Bronchial epithelial cell (primary cell): ENCODE measurements around the gene C5AR1. TPM values are rescaled to one million over a fixed set of nuclear protein-coding genes. Genes with fewer than 3 reads are reported as not detected.
"Not testable (repeated sequence)": the region's sequence is repeated elsewhere in the genome, so short reads cannot be mapped to it uniquely, and the experiment has no call there.

Experiments used
- DNase-seq: peaks from one replicate; pipeline ENCODE4 v3.0.0-alpha.2; 2010; ENCODE audit warnings: low read depth
- FAIRE-seq: peaks from 2 replicates; lab custom pipeline; 2011; peaks lifted over from hg19 to GRCh38; lab: Jason Lieb, UNC
- H3K27me3 ChIP-seq: 2 replicates; pipeline ENCODE4 v1.5.1; 2011; ENCODE audit warnings: low read length; ENCODE audit not compliant: control insufficient read depth, insufficient read depth
- H3K36me3 ChIP-seq: 2 replicates; pipeline ENCODE4 v1.5.1; 2011; ENCODE audit warnings: low read length; ENCODE audit not compliant: control insufficient read depth, insufficient read depth
- H3K4me3 ChIP-seq: 2 replicates; pipeline ENCODE4 v1.5.1; 2011; ENCODE audit warnings: mild to moderate bottlenecking, low read depth, low read length, control low read depth
- total RNA-seq: library from RNA; depleted of rRNA; stranded (reverse); fragments of >200 nt; gene quantifications from 2 replicates; pipeline ENCODE4 v1.2.1, GENCODE V29; 2014
- TF ChIP-seq, protein P1 (sequence below): IDR thresholded peaks from 2 replicates; pipeline ENCODE4 v1.5.1; 2011; ENCODE audit warnings: mild to moderate bottlenecking, moderate library complexity, low read length, control low read depth, inconsistent platforms; ENCODE audit not compliant: insufficient read depth, severe bottlenecking

C5AR1 gene
- total RNA-seq, 1 donor from 2014 or later = under 0.01 TPM

DNA sequence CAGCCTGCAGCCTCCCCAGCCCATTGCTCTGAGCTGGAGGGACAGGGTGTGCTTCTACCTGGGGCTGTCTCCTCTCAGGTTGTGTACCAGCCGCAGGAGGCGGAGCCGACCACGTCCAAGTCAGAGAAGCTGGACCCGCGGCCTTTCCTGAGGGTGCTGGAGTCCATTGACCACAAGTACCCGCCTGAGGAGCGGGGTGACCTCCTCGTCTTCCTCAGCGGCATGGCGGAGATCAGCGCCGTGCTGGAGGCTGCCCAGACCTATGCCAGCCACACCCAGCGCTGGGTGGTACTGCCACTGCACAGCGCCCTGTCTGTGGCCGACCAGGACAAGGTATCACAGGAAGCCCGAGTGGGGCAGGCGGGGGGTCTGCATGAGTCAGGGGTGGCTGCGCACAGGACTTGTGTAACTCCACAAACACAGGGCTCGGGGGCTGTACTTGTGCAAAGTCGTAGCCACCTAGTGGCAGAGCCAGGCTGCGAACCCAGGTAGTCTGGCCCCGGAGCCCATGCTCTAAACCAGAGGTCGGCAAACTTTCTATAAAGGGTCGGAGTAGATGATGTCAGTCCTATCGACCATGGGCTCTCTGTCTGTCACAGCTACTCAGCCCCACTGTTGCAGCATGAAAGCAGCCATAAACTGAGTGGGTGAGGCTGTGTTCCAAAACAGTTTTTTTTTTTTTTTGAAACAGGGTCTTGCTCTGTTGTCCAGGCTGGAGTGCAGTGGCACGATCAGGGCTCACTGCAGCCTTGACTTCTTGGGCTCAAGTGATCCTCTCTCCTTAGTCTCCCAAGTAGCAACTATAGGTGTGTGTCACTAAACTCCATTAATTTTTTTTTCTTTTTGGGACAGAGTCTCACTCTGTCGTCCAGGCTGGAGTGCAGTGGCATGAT is 48.4 kb downstream of the C5AR1 start:
- no peak overlapping the region for H3K4me3 ChIP-seq
- DNase-seq (no peak), FAIRE-seq (no peak)
- TF ChIP-seq, protein P1, sequence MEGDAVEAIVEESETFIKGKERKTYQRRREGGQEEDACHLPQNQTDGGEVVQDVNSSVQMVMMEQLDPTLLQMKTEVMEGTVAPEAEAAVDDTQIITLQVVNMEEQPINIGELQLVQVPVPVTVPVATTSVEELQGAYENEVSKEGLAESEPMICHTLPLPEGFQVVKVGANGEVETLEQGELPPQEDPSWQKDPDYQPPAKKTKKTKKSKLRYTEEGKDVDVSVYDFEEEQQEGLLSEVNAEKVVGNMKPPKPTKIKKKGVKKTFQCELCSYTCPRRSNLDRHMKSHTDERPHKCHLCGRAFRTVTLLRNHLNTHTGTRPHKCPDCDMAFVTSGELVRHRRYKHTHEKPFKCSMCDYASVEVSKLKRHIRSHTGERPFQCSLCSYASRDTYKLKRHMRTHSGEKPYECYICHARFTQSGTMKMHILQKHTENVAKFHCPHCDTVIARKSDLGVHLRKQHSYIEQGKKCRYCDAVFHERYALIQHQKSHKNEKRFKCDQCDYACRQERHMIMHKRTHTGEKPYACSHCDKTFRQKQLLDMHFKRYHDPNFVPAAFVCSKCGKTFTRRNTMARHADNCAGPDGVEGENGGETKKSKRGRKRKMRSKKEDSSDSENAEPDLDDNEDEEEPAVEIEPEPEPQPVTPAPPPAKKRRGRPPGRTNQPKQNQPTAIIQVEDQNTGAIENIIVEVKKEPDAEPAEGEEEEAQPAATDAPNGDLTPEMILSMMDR = peak; percentile 11
- peaks cover 33% of the 10 kb centered on the region for H3K36me3 ChIP-seq
- H3K27me3 ChIP-seq = no peaks in the 10 kb centered on the region

DNA sequence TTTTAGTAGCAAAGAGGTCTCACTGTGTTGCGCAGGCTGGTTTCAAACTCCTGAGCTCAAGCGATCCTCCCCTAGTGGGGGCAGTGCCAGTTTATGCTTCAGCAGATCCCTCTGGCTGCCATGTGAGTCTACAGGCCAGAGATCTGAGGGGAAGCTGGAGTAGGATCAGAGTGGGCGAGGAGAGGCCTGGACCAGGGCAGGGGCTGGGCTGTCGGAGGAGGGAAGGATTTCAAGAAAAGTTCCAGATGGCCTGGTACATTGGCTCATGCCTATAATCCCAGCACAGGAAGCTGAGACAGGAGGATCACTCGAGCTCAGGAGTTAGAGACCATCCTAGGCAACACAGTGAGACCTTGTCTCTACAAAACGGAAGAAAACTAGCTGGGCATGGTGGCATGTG is 49.3 kb downstream of the C5AR1 start:
- DNase-seq (no peak), FAIRE-seq (no peak)
- H3K27me3 ChIP-seq = no peaks in the 10 kb centered on the region
- peaks cover 32% of the 10 kb centered on the region for H3K36me3 ChIP-seq
- no peak overlapping the region for H3K4me3 ChIP-seq
- TF ChIP-seq, protein P1 = no peak

DNA sequence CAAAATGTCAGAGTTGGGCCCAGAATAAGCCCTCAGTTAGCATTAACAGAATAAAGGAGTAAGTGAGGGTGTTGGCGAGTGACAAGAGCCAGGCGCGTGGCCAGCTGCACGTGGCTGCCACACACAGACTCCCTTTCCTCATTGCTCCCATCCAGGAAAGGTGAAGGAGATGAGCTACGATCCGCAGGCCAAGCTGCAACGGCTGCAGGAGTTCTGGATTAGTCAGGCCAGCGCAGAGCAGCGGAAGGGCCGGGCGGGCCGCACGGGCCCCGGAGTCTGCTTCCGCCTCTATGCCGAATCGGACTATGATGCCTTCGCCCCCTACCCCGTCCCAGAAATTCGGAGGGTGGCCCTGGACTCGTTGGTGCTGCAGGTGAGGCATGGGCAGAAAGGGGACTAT is 52.7 kb downstream of the C5AR1 start:
- DNase-seq (no peak), FAIRE-seq (no peak)
- Histone ChIP-seq H3K36me3 (peaks cover 31% of the 10 kb centered on the region), H3K27me3 (no peaks in the 10 kb centered on the region), H3K4me3 (no peak overlapping the region)
- TF ChIP-seq, protein P1 = no peak

DNA sequence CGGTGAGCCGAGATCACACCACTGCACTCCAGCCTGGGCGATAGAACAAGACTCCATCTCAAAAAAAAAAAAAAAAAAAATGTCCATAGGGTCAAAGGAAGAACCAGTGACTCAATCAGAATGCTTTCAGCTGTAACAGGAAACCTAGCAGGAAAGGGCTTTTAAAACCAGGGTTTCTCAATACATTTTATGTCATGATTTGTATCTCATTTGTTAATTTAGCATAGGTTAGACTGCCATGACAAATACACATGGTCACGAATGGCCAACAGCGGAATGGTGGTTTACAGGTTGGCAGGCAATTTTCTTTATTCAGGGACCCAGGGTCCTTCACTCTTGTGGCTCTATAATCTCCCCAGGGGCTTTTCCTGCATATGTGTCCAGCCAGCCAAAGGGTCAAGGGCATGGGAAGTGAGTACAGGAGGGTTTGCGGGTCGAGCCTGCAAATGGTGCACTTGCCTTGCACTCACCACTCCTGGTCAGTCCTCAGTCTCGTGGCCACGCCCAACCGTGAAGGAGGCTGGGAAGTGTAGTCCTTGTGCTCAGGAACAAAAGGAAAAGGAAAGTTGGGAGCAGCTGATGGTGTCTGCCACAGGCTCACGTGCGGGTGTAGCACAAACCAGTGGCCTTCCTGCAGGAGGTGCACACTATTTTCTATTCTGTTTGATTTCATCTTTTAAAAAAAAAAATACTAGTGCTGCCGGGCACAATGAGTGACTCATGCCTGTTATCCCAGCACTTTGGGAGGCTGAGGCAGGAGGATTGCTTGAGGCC is 54.3 kb downstream of the C5AR1 start:
- Histone ChIP-seq H3K27me3 (no peaks in the 10 kb centered on the region), H3K36me3 (peaks cover 23% of the 10 kb centered on the region), H3K4me3 (no peak overlapping the region)
- DNase-seq (peak; percentile 66), FAIRE-seq (no peak)
- TF ChIP-seq, protein P1 = no peak

DNA sequence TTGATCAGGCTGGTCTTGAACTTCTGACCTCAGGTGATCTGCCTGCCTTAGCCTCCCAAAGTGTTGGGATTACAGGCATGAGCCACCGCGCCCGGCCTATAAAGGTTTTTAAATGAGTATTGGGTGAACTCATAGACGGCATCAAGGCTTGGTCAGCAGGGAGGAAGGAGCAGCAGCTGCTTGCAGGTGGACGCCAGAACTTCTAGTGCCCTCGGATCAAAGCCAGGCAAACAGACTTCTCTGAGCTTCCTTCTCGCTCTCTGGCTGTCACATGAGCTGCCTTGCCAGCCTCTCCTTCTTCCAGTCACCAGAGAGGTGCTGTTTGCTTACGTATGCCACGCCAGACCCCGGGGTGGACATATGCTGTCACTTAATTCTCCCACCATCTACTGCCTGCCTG is 55.8 kb downstream of the C5AR1 start:
- peaks cover 22% of the 10 kb centered on the region for H3K36me3 ChIP-seq

DNA sequence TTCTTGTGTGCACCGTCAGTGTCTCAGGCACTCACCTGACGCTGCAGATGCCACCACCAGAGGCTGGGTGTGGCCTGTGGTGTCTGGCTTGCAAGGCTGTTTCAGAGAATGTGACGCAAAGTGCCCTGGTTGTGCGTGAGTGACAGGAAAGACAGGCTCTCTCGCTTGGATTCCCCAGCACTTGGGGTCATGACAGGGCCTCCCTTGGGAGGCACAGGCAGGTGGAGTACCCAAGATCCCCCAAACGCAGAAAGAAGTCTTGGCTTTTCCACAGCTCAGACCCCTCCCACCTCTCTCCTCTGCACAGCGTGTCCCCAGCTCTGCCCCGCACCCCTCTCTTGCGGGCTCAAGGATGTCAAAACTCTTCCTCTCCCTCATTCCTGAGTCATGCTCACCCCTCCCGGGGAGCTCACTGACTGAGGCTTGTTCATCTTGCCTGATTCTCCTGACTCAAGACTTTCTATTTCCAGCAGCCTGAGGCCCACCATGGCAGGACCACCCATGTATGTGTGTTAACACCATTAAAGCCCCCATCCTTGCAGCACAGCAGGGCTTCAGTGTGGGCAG is 60.5 kb downstream of the C5AR1 start:
- no peak for FAIRE-seq
- H3K36me3 ChIP-seq = peaks cover 29% of the 10 kb centered on the region
- peak; percentile 27 for DNase-seq
- H3K27me3 ChIP-seq = no peaks in the 10 kb centered on the region
- TF ChIP-seq, protein P1 = no peak
- no peak overlapping the region for H3K4me3 ChIP-seq

More for the DNA sequence above, 55.8 kb downstream of the C5AR1 start:
- not testable (repeated sequence) for H3K27me3 ChIP-seq, H3K4me3 ChIP-seq, DNase-seq, FAIRE-seq
